GM13976 (cell line): ENCODE data around the gene ZNF37A.

Experiments used
- DNase-seq: peaks from one replicate; pipeline ENCODE4 v3.0.0; 2012; ENCODE audit warnings: low spot score
- in situ Hi-C: fragments of 300-500 bp; cut with MboI; formaldehyde crosslinking; loops from one replicate; pipeline ENCODE4 v1.12.0; 2022; ENCODE audit warnings: low sequenced_read_pairs, mixed read lengths, inconsistent platforms; ENCODE audit not compliant: unreplicated experiment
- TF ChIP-seq, protein P1 (sequence below): IDR thresholded peaks from 2 replicates; pipeline ENCODE4 v1.5.1; 2012; ENCODE audit warnings: borderline replicate concordance, mild to moderate bottlenecking; ENCODE audit not compliant: insufficient read depth; ENCODE audit errors: extremely low read depth, missing control alignments, control extremely low read depth

ZNF37A gene

DNA sequence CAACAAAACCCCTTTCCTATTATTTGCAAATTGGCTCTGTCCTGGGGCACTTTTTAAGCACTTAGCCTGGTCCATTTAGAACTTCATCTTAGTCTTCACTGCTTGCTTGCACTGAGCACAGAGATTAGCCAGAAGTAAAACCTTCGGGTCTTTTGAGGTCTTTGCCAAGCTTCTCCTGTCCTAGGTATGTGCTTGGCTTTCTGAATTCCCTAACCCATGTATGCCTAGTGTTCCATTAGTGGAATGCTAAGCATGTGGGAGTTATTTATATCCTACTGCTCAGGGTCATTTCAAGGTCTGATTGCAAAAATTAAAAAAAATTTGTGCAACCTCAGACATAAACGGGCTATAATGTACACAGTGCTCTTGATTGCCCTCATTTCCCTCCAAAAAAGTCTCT, 18.0 kb downstream of the ZNF37A start:
- in situ Hi-C loops = no loop called here
- no peak for DNase-seq
- TF ChIP-seq, protein P1, sequence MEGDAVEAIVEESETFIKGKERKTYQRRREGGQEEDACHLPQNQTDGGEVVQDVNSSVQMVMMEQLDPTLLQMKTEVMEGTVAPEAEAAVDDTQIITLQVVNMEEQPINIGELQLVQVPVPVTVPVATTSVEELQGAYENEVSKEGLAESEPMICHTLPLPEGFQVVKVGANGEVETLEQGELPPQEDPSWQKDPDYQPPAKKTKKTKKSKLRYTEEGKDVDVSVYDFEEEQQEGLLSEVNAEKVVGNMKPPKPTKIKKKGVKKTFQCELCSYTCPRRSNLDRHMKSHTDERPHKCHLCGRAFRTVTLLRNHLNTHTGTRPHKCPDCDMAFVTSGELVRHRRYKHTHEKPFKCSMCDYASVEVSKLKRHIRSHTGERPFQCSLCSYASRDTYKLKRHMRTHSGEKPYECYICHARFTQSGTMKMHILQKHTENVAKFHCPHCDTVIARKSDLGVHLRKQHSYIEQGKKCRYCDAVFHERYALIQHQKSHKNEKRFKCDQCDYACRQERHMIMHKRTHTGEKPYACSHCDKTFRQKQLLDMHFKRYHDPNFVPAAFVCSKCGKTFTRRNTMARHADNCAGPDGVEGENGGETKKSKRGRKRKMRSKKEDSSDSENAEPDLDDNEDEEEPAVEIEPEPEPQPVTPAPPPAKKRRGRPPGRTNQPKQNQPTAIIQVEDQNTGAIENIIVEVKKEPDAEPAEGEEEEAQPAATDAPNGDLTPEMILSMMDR = no peak

DNA sequence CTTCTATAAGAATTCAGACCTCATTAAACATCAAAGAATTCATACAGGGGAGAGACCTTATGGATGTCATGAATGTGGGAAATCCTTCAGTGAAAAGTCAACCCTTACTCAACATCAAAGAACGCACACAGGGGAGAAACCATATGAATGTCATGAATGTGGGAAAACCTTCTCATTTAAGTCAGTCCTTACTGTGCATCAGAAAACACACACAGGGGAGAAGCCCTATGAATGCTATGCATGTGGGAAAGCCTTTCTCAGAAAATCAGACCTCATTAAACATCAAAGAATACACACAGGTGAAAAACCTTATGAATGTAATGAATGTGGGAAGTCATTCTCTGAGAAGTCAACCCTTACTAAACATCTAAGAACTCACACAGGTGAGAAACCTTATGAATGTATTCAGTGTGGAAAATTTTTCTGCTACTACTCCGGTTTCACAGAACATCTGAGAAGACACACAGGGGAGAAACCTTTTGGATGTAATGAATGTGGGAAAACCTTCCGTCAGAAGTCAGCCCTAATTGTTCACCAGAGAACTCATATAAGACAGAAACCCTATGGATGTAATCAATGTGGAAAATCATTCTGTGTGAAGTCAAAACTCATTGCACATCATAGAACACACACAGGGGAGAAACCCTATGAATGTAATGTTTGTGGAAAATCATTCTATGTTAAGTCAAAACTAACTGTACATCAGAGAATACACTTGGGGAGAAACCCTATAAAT, 24.1 kb downstream of the ZNF37A start:
- TF ChIP-seq, protein P1 = no peak
- in situ Hi-C loops = no loop called here
- DNase-seq = no peak

DNA sequence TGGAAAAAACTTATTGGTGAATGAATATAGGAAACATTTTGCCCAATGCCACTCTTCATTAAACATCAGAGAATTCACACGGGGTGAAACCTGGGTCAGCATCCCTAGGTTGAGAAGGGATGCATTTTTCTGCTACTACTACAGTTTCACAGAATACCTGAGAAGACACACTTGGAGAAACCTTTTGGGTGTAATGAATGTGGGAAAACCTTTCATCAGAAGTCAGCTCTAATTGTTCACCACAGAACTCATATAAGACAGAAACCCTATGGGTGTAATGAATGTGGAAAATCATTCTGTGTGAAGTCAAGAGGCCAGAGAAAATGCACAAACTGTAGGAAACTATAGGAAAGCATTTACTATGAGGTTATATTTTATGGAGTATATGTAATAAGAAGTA, 24.9 kb downstream of the ZNF37A start:
- TF ChIP-seq, protein P1 = no peak
- in situ Hi-C loops = no loop called here
- DNase-seq = no peak

DNA sequence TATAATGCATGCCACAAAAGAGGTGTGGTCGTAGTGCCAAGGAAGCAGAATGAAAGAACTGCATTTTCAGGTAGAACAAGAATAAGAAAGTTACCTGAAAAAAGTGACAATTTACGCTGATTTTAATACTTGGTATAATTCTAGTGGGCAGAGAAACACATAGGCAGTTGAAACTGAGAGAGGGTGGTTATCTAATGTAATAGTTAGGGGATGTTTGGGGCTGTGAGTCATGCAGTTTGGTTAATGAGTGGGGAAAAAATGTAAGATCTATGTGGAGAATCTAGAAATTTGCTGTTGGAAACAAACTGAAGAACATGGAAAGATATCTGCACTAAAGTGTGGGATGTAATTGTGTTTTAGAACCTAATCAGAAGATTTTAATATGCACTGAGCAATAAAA, 33.7 kb downstream of the ZNF37A start:
- TF ChIP-seq, protein P1 = no peak
- DNase-seq = no peak
- in situ Hi-C loops = no loop called here

DNA sequence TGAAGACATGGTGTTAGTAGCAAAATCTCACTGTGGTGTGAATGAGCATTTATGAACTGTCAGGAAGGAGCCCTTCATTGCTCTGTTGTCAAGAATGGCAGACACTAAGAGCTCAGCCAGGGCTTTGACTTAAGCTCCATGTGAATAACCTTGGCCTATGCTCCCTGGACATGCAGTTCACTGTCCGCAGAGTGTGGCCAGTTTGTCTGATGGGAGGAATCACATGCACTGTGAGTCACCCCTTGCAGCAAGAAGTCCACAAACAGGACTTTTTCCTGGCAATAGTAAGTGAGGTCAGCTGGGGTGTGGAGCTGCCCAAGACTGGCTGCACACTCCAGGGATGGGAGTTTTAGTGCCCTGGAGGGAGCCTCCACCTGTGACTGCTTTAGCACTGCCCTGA, 49.5 kb downstream of the ZNF37A start:
- DNase-seq = no peak
- in situ Hi-C loops = no loop called here
- TF ChIP-seq, protein P1 = no peak

DNA sequence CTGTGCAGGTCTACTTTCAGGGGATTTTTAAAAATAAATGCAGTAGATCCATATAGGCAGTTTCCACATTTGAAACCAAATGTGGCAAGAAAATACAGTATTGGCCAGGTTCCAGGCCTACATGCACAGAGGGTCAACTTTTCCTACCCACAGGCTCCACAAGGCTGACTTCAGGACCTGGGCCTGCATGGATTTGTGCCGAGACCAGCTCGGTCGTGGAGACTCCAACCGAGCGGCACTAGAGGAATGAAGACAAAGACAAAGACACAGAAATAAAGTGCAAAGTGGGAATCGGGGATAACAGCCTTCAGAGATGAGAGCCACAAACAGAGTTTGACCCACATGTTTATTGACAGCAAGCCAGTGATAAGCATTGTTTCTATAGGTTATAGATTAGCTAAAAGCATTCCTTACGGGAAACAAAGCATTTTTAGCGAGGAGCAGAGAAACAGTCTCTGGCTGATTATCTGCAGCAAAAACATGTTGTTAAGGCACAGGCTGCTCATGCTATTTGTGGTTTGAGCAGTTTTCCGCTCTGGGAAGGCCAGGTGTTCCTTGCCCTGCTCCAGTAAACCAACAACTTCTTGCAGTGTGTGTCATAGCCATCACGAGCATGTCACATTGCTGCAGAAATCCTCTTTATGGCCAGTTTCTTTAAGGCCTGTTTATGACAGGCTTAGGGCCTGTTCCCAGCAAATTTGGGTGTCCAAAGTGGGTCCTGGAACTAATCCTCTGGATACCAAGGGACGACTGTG, 52.6 kb downstream of the ZNF37A start:
- DNase-seq = no peak
- TF ChIP-seq, protein P1 = no peak
- in situ Hi-C loops = no loop called here
